G401 (cell line): ENCODE measurements around the gene LYZL1. TPM values are rescaled to one million over a fixed set of nuclear protein-coding genes. Genes with fewer than 3 reads are reported as not detected.
A peak's percentile ranks its signal among the peaks of the same experiment; 100 is the strongest.
"Not testable (repeated sequence)": the region's sequence is repeated elsewhere in the genome, so short reads cannot be mapped to it uniquely, and the experiment has no call there.

Source experiments
- DNase-seq: peaks from one replicate; pipeline ENCODE4 v3.0.0-alpha.2; 2015; ENCODE audit warnings: low spot score
- in situ Hi-C: cut with HindIII; loops from 2 replicates; pipeline ENCODE4 v1.10.0; 2016; ENCODE audit warnings: low sequenced_read_pairs, mixed read lengths
- total RNA-seq: library from RNA; depleted of rRNA; stranded (reverse); fragments of >200 nt; shearing (Covaris generic); gene quantifications from 2 replicates; pipeline ENCODE4 v1.2.3, GENCODE V29; 2014

Gene LYZL1
- total RNA-seq, 1 experiment from 2014 or later: not detected

GRCh38 chr10:29257106-29257783, 31.6 kb upstream of the LYZL1 start:
- in situ Hi-C loops: no loop called here
- DNase-seq: no peak

GRCh38 chr10:29257784-29258135, 31.1 kb upstream of the LYZL1 start:
- in situ Hi-C loops: no loop called here
- no peak for DNase-seq

DNA sequence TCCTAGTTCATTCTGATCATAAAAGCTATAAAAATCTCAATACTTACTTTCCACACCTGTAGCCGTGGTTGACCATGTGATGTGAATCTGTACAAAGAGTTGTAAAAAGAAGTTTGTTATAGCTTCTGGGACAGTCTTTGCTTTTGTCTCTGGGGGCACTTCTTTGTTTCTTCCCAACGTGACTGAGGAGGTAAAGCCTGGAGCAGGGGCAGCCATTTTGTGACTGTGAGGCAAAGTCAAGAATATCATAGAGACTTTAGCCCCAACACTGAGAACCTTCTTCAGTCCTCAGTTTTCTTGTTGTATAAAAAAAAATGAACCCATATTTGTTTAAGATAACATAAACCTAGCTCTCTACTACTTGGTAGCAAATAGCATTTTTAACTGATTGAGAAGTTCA, 29.4 kb upstream of the LYZL1 start:
- no peak for DNase-seq
- in situ Hi-C loops: no loop called here

GRCh38 chr10:29263506-29263905, 25.4 kb upstream of the LYZL1 start:
- DNase-seq: no peak
- in situ Hi-C loops: no loop called here

DNA sequence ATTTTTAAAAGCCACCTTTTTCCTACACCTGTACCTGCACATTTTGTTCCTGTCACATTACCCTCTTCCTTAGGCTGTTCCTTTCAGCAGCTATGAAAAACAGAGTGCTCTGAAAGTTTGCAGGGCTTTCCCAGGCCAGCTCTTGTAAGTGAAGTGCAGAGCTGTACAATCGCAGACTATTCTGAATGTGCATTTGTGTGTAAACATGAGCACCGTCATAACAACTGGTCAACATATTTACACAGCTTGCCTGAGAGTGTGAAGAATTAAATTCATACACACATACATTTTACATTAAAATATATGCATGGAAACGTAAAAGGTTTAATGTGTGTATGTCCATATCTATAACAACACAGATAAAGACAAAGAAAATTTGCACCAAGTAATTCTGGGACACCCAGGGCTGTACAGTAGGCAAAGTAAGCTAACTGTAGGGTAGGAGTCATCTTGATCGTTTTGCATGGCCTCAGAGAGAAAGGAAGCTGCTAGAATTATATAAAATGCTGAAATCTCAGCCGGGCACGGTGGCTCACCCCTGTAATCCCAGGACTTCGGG, 23.6 kb upstream of the LYZL1 start:
- in situ Hi-C loops: no loop called here
- no peak for DNase-seq

DNA sequence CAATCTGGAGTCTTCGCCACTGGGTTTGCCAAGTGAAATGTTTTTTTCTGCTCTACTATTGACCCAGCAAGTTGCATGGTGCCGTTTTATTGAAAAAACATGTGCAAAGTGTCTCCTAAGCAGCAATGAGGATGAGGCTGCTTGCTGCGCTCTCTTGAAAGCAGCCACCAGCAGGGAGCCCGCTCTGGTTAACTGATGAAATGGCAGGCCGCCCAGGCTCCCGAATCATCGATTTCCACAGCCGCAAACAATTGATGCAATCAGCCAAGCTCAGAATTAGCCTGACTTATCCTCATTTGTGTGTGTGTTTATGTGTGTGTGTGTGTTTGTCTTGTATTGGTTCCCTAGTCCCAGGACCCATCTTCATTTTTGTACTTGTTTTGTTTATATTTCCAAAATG, 22.2 kb upstream of the LYZL1 start:
- in situ Hi-C loops: no loop called here
- peak; percentile 33 for DNase-seq

DNA sequence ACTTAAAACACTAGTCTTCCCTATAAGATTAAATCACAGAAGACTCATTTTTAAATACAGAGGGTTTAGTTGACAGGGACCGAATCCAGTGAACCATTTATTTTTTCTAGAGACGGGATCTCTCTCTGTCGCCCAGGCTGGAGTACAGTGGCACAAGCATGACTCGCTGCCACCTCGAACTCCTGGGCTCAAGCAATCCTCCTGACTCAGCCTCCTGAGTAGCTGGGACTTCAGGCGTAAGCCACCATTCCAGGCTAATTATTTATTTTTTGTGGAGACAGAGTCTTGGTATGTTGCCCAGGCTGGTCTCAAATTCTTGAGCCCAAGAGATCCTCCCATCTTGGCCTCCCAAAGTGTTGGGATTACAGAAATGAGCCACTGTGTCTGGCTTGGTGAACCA, 20.9 kb upstream of the LYZL1 start:
- in situ Hi-C loops: no loop called here
- no peak for DNase-seq

- DNase-seq: no peak
- in situ Hi-C loops: no loop called here
Measured at GRCh38 chr10:29269486-29269885, 19.4 kb upstream of the LYZL1 start.

DNA sequence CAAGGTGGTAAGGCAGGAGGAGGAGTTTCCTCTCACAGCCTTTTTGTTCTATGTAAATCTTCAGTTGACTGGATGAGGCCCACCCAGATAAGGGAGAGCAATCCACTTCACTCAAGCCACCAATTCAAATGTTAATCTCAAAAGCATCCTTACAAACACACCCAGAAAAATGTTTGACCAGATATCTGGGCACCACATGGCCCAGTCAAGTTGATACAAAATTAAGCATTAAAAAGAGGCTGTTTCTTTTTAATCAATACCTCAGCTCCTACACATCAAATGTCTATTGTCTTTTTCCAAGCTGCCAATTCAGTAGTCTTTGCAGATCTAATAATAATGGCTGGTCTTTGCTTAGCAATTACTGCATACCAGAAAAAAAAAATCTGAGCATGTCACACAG, 18.0 kb upstream of the LYZL1 start:
- DNase-seq: no peak
- in situ Hi-C loops: no loop called here

DNA sequence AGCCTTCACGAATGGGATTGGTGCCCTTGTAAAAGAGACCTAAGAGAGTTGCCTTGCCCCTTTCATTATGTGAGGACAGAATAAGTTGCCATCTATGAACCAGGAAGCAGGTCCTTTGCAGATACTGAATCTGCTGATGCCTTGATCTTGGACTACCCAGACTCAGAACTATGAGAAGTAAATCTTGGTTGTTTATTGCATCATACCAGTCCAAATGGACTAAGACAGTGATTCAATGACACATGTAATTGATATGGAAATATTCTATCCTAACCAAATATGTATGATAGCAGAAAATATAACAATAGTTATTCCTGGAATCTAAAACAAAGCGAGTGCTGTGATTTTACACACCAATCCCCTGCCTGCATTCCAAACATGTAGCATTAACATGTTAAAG, 17.0 kb upstream of the LYZL1 start:
- in situ Hi-C loops: no loop called here
- no peak for DNase-seq

GRCh38 chr10:29273478-29273877, 15.4 kb upstream of the LYZL1 start:
- in situ Hi-C loops: no loop called here
- no peak for DNase-seq

DNA sequence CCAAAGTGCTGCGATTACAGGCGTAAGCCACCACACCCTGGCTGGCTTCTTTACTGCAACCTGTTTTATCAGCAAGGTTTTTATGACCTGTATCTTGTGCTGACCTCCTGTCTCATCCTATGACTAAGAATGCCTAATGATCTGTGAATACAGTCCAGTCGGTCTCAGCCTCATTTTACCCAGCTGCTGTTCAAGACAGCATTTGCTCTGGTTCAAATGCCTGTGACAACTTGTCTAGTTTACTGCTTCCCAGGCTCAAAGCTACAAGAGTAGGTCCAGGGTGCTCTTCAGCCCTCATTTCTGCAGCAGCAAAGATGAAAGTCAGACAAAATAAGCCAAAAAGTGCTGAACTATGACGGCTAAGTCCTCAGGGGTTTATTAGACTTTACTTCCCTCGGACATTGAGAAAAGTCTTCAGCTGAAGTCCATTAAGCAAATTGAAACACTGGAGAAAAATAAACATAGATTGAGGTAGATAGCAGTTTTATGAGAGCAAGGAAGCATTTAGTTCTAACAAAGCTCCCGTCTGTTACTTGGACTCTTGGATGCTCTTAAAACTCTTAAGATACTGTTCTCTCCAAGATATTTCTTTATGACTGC, 12.5 kb upstream of the LYZL1 start:
- in situ Hi-C loops: no loop called here
- DNase-seq: no peak

GRCh38 chr10:29277296-29277695, 11.6 kb upstream of the LYZL1 start:
- DNase-seq: no peak
- in situ Hi-C loops: no loop called here

- DNase-seq: no peak
- in situ Hi-C loops: no loop called here
Measured at GRCh38 chr10:29279779-29280487, 8.9 kb upstream of the LYZL1 start.

GRCh38 chr10:29280488-29280840, 8.4 kb upstream of the LYZL1 start:
- in situ Hi-C loops: no loop called here
- no peak for DNase-seq

DNA sequence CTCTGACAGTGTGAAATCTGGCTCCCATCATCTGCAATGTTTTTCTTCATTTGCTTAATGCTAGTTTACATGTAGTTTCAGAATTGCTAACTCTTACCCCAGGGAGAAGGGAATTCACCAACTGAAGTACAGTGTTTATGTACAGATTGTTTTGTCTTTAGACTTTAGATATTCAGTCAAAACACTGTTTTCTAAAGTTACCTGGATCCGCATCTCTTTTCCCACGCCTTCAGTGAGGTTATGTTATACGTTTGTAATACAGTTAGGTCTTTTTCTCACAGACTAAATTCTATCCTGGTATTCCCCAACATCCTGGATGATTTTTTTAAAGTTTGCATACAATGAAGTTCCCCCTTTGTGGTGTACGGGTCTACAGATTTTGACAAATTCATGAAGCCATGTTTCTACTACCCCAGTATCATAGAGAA, 3.2 kb upstream of the LYZL1 start:
- no peak for DNase-seq
- in situ Hi-C loops: no loop called here

GRCh38 chr10:29287635-29288034, 1.2 kb upstream of the LYZL1 start:
- no peak for DNase-seq
- in situ Hi-C loops: no loop called here

DNA sequence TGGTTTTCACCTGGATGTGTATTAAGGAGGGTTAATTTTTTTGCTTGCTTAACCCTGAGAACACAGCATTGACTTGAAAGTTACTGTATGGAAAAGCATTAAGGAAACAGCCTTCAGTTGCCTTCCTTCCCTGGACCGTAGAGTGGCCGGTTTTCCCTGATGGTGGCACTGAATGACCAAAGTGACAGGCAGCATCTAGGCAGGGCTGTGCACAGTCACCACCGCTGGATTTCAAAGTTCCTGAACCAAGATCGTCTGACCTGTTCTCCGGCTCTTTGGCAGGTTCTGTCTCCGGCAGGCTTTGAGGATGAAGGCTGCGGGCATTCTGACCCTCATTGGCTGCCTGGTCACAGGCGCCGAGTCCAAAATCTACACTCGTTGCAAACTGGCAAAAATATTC, 2.7 kb downstream of the LYZL1 start:
- DNase-seq, in situ Hi-C loops: not testable (repeated sequence)

DNA sequence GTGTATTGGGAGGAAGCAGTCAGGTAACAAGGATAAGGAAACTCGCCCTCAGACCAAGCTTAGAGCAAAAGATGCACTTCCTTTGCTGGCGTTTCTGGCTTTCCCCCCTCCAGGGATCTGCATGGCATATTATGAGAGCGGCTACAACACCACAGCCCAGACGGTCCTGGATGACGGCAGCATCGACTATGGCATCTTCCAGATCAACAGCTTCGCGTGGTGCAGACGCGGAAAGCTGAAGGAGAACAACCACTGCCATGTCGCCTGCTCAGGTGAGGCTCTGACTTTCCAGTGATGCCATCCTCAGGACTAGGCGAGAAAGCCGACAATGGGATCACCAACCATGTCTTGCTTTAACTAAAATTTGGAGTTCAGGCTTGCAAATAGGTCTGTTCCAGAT, 3.5 kb downstream of the LYZL1 start:
- in situ Hi-C loops, DNase-seq: not testable (repeated sequence)

DNA sequence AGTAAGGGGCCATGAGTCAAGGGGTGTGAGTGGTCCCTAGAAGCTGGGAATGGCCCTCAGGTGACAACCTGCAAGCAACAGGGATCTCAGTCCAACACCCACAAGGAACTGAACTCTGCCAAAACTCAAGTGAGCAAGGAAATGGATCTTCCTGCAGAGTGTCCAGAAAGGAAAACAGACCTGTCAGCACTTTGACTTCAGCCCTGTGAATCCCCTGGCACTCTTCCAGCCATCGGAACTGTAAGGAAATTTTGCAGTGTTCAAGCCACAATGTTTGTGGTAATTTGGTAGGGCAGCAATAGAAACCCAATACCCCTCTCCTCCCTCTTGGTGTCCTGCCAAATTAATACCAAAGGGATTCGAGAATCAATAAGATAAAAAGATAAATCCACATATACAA, 6.9 kb downstream of the LYZL1 start:
- DNase-seq: no peak

DNA sequence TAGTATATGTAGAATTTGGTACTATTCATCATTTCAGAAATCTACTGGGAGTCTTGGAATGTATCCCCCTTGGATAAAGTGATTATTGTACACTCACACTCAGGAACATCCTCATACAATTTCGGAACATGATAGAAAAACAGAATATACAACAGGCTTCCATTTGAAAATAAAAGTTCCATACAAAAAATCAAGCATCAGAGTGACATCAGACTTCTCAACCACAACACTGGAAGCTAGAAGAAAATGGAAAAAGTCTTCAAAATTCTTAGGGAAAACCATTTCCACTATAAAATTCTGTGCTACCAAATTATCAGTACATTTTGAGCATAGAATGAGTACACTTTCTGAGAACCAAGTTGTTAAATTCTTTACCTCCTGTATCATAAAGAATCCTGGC, 8.8 kb downstream of the LYZL1 start:
- in situ Hi-C loops: no loop called here
- DNase-seq: no peak

More for the DNA sequence above, 6.9 kb downstream of the LYZL1 start:
- in situ Hi-C loops: no loop called here
